GM21723 (cell line): ENCODE measurements around the gene NALCN.
"Not testable (repeated sequence)": the region's sequence is repeated elsewhere in the genome, so short reads cannot be mapped to it uniquely, and the experiment has no call there.

ENCODE experiments used
- ATAC-seq: cut with Tn5 transposase; IDR thresholded peaks from one replicate; pipeline ENCODE4 v1.9.1; 2021; ENCODE audit warnings: mild to moderate bottlenecking, moderate library complexity; ENCODE audit not compliant: unreplicated experiment

Gene NALCN

DNA sequence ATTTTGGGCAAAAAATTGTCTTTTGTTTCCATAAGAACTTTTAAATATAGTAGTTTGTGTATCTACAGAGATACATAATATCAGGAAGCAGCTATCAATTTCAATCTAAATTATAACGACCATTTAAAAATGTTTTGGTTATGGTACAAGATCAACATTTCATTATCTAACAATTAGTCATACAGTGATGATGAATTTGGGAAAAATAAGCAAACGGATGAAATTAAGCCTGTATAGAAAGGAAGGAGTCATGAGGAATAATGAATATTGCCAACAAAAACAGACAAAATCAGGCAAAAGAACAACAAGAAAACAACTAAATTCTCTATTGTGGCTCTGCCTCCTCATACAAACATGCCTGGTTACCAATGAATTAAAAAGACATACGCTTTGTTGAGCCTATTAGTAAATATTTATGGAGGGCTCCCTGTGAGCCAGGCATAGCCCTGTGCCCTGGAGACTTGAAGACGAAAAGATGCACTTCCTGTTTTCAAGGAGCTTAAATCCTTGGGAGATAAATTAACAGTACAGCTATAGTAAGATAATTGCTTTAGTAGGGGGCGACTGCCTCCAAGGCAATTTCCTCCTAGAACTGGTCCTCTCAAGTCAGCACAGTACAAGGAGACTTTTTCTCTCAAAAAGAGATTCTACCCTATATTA lies 73.0 kb downstream of the NALCN start:
- no peak for ATAC-seq

- no peak for ATAC-seq
Measured at GRCh38 chr13:101341464-101341863, 74.8 kb downstream of the NALCN start.

GRCh38 chr13:101339202-101339601 lies 77.1 kb downstream of the NALCN start:
- ATAC-seq: no peak

GRCh38 chr13:101332583-101332982 lies 83.7 kb downstream of the NALCN start:
- no peak for ATAC-seq

- no peak for ATAC-seq
Measured at GRCh38 chr13:101331731-101332130, 84.6 kb downstream of the NALCN start.

DNA sequence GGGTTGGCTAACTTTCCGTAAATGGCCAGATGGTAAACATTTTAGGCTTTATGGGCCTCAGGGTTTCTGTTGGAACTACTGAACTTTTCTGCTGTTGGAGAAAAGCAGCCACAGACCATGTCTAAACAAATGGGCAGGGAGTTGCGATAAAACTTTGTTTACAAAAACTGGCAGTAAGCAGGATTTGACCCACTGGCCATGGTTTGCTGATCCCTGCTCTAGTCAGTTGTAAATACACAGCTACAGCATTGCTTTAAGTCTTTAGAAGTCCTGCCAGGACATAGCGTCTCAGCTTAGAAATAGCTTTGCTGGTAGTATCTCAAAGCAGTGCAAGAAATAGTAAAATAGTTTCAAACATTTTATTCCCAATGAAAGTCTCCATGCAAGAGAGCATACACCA lies 88.4 kb downstream of the NALCN start:
- ATAC-seq: no peak

DNA sequence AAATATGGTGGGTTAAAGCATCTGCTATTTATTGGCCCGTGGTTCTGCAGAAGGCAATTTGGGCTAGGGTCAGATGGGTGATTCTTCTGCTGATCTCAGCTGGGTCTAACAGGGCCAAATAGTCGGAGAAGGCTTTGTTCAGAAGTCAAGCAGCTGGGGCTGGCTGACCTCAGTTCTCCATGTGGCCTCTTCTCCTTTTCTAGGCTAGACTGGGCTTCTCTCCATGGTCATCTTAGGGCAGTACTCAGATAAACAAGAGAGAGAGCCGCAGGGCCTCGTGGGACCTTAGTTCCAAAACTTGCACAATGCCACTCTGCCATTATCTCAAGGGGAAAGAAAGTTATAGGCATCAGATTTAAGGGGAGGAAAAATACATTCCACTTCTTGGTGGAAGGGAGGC lies 89.6 kb downstream of the NALCN start:
- ATAC-seq: no peak

- ATAC-seq: no peak
Measured at GRCh38 chr13:101325423-101325822, 90.9 kb downstream of the NALCN start.

DNA sequence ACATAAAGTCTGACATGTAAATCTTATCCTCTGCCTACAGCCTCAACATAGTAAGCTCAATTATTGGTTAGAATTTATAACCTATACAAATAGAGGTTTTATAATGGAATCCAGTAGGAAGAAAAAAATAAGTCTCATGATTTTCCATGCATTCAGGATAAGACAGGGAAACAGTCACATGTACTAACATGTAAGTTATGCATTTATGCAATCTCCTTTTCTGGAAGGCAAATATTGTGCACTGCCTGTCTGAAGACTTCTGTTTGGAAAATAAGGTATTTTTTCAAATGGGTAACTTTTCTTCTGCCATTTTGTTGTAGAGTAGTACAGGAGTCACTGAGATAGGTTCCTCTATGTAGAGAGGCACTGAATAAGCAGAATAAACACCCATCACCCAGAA lies 92.7 kb downstream of the NALCN start:
- no peak for ATAC-seq

DNA sequence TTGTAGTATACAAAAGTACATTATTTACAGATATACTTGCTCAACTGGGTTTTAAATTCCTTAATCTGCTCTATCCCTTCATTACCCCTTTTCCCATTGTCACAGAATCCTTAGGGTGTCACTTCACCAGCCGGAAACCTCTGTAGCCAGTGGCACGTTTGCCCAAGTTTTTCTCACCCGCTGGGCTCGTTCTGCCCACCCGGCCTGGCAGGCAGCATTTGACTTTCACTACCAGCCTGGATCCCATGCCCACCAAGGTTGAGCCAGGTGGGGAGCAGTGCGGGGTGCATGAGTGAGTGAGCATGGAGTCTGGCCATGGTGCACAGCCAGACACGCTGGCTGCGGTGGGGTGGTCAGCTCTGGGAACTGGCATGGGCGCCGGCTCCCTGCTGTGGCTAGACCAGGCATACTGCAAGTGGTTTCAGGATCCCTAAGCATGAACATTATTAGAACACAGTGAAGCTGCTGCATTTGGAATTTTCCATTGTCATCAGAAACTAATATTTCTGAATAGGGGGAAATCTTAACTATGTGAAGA lies 98.3 kb downstream of the NALCN start:
- no peak for ATAC-seq

- not testable (repeated sequence) for ATAC-seq
Measured at GRCh38 chr13:101313479-101313878, 102.8 kb downstream of the NALCN start.

DNA sequence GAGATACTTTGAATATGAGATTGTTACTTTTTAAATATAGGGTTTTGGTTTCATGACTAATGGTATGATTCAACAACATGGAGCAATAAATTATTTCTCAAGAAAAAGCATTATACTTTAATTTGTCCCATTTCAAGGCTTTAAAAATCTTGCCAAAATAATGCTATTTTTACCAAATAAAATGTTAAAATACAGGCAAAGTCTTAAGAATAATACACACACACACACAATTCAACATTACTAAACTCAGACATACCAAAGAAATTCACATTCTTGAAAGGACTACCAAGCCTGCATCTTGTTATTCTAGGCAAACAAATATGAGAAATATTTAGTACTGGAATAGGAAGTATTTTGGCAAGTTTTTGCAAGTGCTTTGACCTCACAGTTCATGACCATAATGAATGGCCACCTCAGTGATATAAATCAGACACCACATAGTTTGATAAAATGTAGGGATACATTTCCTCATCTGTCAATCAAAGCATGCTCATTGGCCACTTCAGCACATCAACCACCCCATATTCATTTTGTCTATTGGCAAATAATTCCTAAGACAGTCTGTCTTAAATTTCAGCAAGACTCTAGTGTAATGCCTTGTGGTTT lies 107.2 kb downstream of the NALCN start:
- ATAC-seq: no peak

DNA sequence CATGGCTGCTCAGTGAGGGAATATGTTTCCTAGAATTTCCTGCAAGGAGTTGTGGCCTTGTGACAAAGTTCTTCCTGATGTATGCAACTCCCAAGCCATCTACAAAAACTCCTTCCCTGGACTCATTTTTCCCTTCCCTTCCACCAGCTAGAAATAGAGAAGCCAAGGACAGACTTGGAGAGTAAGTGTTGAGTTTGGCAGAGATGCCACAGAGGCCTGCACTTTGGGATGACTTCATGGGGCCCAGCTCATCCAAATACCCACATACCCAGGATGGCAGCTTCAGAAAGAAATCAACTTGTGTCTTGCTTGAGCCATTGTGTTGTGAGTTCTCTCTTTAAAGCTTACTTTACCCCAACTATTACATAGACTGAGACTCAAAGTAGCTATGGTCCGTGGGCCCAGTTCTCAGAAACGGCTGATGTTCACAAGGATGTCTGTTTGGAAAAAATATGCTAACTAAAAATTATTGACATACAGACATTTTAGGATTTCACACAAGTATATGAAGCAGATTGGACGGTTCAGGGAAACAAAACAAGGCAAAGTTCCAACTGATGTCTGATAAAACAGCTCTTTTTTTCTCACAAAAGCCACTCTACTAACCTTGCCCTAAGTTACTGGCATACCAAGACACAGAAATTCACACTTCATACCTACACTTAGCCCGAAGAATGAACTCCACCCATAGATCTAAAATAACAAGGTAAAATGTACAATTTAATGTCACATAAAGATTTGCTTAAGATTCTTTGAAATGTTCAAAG lies 107.9 kb downstream of the NALCN start:
- ATAC-seq: no peak

- ATAC-seq: no peak
Measured at GRCh38 chr13:101307181-101307701, 109.1 kb downstream of the NALCN start.

- no peak for ATAC-seq
Measured at GRCh38 chr13:101306773-101307172, 109.5 kb downstream of the NALCN start.

DNA sequence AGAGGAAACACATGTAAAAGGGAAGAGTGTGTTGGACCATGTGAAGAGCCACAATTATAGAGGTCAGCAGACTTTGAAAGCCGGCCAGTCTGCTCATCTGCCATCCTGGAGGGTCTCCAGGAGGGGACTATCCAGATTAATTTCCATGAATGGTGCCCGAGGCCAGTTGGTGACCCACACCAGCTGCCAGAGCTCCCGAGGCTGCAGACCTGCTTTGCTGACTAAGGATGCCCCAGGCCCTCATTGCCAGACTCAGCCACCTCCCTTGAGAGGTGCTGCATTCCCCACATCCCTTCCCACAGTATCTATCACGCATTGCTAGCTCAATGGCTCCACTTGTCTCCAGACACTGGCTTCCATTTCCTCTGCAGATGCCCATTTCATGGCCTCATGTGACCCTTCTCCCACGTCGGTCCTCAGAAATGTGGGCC lies 110.3 kb downstream of the NALCN start:
- ATAC-seq: no peak

DNA sequence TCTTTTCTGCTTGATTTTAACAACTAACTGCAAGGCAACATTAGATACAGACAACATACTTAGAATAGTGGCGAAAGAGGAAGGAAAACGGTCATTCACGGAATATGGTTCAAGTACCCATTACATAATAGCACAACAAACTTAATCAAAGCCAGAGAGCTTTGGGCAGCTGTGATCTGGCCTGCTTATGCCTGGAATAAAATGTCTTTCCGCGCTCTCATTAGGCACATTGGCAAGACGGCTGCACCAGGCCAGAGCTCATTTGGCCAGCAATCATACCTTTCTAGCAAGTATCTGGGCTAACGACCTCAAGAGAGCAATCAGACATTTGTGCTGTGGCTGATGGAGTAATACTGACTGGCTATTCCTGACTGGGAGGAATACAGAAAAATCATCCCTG lies 112.8 kb downstream of the NALCN start:
- ATAC-seq: no peak

GRCh38 chr13:101301053-101301452 lies 115.3 kb downstream of the NALCN start:
- no peak for ATAC-seq

DNA sequence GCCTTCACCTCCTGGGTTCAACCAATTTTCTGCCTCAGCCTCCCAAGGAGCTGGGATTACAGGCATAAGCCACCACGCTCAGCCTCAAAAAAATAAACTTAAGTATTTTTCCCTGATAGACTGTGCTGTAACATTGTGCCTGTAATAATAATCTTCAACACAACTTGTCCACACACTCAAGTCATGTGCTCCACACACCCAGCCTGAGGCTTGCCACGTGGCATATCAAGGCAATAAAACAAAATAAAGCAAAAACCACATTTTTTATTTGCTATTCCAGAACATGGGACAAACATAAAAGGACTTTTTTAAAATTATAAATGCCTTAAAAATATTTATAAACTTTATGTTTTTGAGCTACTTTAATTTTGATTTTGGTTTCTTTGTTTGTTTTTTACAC lies 115.8 kb downstream of the NALCN start:
- no peak for ATAC-seq

DNA sequence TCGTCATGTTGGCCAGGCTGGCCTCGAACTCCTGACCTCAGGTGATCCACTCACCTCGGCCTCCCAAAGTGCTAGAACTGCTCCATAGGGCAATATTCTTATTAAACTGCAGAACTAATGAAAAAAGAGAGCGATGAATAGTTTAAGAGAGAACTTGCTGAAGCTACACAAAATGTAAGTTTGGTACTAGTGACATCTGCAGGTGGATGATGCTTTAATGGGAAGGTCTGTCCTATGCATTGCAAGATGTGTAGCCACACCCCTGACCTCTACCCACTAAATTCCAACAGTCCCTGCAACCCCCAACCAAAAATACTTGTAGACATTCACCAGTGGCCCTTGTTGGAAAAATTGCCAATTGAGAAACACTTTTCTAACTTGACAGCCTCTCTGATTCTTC lies 117.8 kb downstream of the NALCN start:
- no peak for ATAC-seq

DNA sequence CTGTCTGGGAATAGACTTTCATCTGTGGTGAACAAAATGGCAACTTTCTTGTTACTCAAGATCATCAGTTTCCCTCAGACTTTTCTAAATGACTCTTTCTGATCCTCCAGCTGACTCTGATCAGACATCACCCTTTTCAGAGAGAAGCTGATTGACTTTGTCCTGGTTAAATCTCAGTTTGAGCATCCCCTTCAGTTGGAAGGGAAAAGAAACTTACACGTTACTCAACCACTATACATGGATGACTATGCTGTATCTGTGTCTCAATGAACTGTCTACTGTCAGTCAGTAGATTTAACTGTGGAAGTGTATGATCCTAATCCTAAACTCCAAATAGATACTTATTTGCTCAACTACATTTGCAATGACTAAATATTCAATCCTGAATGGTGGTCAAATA lies 118.5 kb downstream of the NALCN start:
- ATAC-seq: no peak

GRCh38 chr13:101292711-101293110 lies 123.6 kb downstream of the NALCN start:
- ATAC-seq: no peak
